SK-MEL-5 (cell line): ENCODE results near the gene SGPL1. TPM values are rescaled to one million over a fixed set of nuclear protein-coding genes. Genes with fewer than 3 reads are reported as not detected.

Source experiments
- DNase-seq: peaks from one replicate; pipeline ENCODE4 v3.0.0-alpha.2; 2016; ENCODE audit warnings: low read depth, low spot score
- in situ Hi-C: cut with HindIII; loops from 2 replicates; pipeline ENCODE4 v1.10.0; 2016; ENCODE audit warnings: low sequenced_read_pairs, high pct_unique_total_duplicates, low pct_unique_long_range_greater_than_20kb
- total RNA-seq: library from RNA; depleted of rRNA; stranded (reverse); fragments of >200 nt; shearing (Covaris generic); gene quantifications from 2 replicates; pipeline ENCODE4 v1.2.3, GENCODE V29; 2014

The SGPL1 gene
- total RNA-seq, 1 experiment from 2014 or later: 27.4 TPM

DNA sequence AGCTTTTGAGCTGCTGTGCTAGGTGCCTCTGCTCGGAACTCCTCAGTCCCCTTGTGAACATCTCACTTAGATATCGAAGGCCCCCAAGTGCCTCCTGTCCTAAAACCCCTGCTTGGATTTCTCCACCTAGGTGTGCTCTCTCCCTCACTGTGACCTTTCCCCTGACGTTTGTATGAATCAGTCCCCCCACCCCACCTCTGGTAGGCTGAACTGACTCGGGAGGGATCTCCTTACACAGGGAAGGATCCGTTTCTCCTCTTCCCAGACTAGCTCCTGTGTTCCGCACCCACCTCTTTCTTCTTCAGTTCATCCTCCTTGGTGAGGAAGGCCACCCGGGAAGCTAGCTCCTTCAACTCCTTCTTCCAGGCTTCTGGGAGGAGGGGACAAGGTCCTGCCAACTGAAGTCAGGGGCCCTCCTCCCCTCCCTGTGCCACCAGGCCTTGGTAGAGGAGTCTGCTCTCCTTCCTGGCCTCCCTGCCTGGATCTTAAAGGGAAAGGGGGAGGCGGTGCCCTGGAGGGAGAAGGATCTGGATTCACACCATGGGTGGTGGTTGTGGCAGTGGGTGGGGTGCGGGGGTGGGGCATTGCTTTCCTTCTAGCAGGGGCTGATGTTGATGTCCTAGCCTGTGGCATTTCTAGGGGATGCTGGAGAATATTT lies 37.4 kb upstream of the SGPL1 start:
- in situ Hi-C loops: no loop called here
- DNase-seq: no peak

DNA sequence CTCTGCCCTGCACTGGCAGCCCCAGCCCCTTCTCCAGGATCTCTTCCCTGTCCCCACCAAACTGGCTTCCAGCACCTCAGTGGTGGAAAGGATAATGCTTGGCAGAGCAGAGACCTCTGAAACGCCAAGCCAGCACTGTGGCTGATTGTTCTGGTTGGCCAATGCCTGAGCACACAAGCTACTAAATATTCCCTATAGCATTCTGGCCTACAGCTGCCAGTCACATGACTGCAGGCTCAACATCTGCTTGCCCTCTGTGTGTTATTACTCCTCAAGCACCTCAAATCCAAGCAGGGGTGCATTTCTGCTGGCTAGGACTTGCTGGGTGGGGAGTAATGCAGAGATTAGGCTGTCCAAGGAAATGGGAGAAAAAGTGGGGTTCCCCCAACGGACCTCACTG lies 36.7 kb upstream of the SGPL1 start:
- in situ Hi-C loops: no loop called here
- peak; percentile 10 for DNase-seq

DNA sequence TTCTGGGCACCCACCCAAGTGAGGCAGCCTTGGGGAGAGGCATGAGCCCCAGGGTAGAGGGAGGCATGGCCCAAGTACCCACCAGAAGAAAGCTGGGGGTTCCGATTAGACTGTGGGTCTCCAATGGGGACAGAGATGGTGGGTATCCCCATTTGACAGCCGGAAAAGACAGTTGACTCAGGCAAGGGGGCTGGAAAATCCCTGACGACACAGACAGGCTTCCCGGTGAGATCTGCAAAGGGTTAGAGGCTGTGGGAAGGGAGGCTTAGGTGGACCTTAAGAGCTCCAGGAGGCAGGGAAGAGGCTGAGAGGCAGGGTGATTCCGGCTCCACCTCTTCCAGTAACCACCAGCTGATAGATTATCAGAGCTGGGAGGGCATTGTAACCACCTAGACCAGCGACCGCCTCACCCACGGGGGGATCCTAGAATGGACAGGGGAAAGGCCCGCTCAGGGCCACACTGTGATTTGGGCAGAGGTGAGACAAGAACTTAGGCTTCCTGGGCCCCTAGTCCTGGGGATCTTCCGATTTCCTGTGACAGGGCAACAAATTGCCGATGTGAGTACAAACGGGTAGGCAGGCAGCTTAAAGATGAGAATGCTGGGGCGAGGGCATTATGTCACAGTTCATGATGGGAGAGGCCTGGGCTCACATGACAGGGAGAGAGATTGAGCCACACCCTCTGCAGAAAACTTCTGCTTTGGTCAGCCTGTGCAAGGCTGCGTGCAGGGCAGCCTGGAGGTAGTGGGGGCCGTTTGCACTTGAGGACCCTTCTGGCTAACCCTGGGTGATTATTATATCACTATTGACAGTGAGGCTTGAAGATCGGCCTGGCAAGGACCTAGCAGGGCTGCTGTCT lies 36.0 kb upstream of the SGPL1 start:
- DNase-seq: no peak
- in situ Hi-C loops: no loop called here

DNA sequence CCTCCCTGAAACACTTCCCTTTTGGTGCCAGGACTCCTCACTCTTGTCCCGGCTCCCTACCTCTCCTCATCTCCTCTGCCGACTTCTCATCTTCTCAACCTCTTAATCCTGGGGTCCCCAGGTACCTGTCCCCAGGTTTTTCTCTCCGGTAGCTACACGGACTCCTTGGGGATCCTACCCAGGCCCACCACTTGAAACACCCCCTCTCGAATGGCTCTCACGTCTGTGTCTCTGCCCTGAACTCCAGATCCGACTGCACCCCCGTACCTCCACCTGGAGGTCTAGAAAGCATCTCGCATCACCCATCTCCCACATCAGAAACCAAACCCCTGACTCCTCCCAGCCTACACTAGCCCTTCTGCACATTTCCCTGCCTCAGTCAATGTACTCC lies 35.4 kb upstream of the SGPL1 start:
- in situ Hi-C loops: no loop called here
- no peak for DNase-seq

DNA sequence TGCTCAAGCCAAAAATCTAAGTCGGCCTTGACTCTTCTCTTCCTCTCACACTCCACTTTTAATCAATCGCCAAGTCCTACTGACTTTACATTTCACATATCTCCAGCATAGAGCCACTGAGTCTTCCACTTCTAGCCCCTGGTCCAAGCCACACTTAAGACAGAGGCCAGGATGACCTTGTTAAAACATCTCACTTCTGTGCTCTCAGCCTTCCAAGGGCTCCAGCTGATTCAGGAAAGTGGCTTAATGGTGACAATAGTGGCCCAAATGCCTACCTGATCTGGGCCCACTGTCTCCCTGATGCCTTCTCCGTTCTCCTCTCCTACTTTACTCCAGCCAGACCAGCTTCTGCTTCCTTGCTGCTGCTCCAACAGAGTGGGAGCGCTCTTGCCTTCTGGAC lies 35.0 kb upstream of the SGPL1 start:
- in situ Hi-C loops: no loop called here
- DNase-seq: no peak

DNA sequence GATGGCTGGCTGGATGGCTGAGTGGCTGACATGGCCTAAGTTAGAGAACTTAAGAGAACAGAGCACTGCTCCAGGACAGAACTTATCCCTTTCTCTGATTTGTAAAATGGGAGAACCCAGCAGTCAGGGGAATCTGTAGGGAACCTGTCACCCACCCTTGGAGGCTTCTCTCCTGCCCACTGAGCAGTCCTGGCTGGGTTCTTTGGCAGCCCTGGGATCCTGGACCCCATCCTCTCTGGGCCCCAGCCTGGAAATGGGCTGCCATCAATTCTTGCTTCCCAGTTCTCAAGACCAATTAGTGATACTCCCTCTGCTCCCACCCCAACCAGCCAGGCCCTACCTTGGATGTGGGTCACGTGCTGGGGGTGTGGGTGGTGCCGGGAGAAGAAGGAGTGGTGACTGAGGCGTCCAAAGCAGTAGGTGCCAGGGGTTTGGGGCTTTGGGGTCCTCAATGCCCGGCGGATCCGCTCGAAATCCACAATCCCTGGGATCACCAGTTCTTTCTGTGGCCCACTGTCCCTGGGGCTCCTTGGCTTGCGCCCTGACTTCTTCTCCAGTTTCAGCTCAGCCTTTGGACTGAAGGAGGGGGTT lies 34.2 kb upstream of the SGPL1 start:
- no peak for DNase-seq
- in situ Hi-C loops: no loop called here

DNA sequence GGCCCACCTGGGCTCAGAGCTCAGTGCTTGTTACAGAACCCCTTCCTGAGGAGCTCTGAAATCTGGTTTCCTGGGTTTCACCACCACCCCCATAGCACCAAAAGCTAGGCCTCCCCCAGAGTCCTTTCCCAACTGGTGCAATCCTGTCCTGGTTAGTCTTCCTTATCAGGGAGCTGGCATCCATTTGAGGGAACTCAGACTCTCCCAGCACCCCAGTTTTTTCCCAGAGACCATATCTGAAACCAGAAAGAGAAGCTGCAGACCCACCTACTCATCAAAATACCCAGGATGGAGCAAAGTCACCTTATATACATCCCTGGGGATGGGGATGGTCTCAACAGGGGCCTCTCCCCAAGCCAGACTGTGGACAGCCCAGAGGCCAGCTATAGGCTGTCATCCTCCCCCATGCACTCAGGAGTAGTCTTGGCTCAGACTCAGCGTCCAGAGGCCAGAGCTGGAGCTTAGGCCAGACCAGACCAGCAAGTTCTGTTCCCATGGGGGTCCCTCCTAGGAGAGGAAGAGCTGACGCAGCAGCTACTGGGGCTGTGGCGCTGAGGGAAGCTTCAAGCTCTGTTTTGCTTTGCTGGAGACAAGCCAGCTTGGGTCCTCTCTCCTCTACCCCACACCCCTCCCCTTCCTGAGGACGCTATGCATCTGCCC lies 33.5 kb upstream of the SGPL1 start:
- no peak for DNase-seq
- in situ Hi-C loops: no loop called here

DNA sequence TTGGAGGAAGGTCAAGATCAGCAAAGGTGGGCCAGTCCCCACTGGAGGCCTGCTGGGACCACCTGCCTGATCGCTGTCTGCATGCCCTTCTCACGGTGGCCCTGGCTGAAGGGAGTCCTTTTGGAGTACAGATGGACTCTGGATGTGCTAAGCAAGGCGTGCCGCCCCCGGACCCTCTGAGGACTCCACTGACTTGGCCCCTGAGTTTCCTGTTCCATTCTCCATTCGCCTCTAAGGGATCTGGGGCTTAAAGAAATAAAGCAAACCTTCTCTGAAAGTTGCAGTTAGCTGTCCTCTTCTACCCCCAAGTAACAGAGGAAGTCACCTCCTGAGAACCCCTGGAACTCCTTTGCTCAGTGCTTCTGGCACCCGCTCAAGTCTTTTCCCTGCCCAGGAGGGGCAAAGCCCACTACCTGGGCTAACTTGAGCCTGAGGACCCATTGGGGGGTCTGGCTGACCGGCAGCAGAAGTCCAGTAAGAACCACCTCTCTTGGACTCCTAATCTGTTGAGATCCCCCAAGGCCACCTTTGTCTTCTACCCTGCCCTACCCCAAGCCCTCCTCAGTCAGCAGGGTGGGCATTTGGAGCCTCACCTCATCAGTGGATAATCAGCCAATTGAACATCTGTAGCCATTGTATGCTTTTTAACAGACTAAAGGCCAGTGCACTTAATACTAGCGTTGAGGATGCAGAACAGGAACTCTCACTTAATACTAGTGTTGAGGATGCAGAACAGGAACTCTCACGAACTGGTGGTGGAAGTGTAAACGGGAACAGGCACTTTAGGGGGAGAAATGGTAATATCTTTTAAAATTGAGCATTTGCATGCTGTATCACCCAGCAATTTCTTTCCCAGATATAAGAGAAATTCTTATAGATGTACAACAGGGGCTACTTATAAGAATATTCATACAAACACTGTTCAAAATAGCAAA lies 32.7 kb upstream of the SGPL1 start:
- in situ Hi-C loops: no loop called here
- no peak for DNase-seq

DNA sequence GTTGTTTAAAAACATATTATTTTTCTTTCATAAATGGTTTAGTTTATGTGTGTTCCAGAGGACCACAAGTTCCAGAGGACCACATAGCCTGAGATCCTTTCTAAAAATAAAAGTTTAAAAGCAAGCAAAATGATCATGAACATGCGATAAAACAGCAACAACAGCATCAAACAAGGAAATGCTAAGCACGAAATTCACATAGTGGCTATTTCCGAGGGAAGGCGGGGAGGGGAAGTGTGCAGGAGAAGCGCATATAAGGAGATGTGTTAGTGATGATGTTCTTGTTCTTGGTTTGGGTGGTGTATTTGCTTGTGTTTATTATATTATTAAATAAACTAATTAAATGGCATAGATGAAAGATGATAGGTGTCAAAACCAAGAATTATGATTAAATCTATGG lies 31.7 kb upstream of the SGPL1 start:
- in situ Hi-C loops: no loop called here
- no peak for DNase-seq

DNA sequence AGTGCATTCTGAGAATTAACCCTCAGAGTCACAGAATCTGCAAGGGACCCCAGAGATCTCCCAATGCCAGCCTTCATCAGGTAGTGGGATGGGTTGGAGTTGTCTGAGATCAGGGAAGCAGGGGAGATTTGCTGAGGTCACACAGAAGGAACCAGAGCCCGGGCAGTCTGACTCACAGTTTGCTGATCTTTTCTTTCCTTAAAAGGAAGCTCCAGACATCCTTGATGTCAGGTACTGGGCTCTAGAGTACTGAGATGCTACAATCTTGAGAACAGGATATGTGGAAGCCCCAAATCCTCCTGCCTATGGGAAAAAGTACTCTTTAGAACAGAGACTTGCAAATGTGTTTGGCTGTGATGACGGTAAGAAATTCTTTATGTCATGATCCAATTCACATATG lies 31.3 kb upstream of the SGPL1 start:
- in situ Hi-C loops: no loop called here
- no peak for DNase-seq

DNA sequence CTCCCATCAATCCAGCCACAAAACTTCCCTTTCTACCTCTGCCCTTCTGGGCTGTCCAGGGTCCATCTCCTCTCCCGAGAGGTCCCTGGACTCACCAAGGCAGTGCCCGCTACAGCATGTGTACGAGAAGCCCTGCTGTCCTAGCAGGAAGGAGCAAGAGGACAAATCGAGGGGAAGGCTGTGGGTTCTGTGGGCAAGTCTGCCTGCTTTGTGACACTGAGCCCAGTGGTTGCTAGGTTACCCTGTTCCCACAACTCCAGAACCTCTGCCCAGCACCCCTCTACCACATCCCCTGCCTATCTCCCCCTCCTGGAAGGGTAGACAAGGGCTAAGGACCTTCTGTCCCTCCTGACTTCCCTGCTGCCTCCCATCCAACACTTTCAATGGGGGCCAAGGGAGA lies 30.6 kb upstream of the SGPL1 start, which contains the start of gene TBATA:
Gene TBATA (minus strand): TSS at position 188 of the 400 bp plus-strand sequence. CDS start 1,998 bp downstream, outside the sequence.
- no peak for DNase-seq
- in situ Hi-C loops: no loop called here

DNA sequence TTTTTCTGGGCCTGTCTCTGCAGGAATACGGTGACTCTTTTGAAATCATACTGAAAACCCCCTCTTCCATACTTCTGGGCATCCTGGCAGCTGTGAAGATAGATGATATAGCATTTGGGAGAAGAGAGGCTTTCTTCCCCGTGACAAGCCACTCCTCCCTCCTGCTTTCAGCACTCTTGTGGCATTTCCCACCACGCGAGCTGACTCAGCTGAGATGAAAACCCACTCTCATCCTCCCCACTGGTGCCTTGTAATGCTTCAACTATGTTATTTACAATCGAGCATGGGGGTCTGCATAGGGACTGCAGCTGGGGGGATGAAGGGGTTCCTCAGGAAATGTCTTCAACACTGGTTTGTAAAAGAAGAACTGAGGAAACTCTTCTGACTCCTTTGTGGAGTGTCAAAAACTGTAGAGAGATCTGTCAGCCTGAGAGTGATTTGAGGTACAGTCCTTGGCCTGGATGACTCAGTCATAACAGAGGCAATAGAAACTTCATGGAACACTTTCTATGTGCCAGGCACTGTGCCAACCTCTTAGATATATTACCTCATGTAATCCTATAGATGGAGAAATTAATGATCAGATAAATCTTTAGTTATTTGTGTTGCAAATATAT lies 28.8 kb upstream of the SGPL1 start:
- DNase-seq: no peak
- in situ Hi-C loops: no loop called here

DNA sequence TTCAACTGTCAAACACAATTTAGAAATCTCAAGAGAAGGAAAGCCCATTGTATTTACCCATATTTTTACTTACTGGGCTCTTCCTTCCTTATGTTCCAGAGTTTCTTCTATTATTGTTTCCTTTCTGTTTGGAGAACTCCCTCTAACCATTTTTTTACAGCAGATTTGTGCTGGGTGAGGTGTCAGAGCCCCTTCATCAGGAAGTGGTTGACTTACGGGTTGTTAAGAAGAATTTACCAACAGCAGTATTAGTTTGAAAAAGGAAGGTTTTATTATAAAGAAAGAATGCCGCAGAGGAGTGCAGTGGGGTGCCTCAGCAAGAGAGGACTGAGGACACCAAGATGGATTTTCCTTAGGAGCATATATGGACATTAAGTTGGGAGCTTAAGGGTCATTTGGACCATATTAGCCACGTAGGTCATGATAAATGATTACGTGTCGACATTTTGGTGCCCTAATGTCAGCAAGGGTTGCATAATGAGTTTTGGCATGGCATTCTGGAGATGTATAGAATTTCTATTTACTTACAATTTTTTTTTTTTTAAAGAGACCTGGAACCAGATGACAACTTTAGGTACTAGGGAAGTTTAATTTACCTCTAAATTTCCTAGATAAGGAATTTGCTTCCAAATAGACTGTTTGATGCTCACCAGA lies 24.2 kb upstream of the SGPL1 start:
- in situ Hi-C loops: no loop called here
- no peak for DNase-seq

DNA sequence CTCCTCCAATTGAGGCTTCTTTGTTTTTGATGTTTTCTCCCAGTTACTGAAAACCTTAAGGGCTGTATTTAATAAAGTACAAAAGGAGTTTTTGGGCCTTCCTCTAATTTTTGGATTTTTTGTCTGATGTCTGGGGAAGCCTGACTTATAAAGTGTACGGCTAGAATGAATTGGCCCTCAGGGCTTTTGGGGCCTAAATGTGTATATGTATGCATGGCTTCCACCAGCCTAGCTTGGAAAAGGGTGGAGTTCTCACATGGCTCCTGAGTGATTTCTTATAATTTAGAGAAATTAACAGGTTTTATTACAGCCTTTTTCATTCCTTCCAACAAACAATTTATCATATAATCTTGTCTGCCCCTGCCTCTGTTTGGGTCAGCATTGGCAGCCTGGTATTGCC lies 20.1 kb upstream of the SGPL1 start:
- in situ Hi-C loops: no loop called here
- DNase-seq: no peak

DNA sequence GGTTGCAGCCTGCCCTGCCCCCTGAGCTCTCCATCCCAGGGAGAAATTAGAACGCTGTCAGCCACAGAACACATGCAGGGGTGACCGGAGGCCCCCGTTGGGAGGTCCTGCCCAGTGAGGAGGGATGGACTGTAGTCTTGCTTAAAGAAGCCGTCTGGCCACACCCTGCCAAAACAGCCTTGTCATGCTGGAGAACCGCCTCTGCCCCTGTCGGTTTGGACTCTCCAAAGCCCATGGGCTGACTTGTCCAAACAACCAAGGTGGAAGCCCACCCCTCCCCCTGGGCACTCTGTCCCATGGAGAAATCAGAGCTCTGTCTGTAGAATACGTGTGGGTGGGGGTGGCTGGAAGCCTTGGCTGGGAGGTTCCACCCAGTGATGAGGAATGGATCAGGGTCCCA lies 17.9 kb upstream of the SGPL1 start:
- no peak for DNase-seq
- in situ Hi-C loops: no loop called here

DNA sequence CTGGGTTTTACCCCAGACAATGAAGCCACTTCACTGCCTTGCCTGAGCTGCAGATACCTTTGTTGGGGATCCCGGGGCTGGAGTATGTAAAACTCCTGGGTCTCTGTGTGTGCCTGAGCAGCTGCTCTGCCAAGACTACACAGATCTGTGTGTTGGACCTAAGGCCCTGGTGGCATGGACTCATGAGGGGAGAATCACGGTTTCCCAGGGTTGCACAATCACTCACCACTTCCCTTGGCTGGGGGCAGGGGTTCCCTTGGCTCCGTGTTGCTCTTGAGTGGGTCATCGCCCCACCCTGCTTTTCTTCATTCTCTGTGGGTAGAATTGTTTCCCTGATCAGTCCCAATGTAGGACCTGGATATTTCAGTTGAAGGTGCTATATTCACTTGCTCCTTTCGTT lies 16.6 kb upstream of the SGPL1 start:
- no peak for DNase-seq

More for the DNA sequence above, 16.6 kb upstream of the SGPL1 start:
- in situ Hi-C loops: no loop called here
